HG02642 (cell line): ENCODE data around the gene ASCC1.

Experiments used
- ATAC-seq: cut with Tn5 transposase; IDR thresholded peaks from one replicate; pipeline ENCODE4 v1.9.1; 2021; ENCODE audit warnings: mild to moderate bottlenecking; ENCODE audit not compliant: unreplicated experiment, poor library complexity

Gene ASCC1

GRCh38 chr10:72106154-72106849 lies 109.8 kb downstream of the ASCC1 start:
- no peak for ATAC-seq

- no peak for ATAC-seq
These were observed 110.4 kb downstream of the ASCC1 start for GRCh38 chr10:72105710-72106109.

DNA sequence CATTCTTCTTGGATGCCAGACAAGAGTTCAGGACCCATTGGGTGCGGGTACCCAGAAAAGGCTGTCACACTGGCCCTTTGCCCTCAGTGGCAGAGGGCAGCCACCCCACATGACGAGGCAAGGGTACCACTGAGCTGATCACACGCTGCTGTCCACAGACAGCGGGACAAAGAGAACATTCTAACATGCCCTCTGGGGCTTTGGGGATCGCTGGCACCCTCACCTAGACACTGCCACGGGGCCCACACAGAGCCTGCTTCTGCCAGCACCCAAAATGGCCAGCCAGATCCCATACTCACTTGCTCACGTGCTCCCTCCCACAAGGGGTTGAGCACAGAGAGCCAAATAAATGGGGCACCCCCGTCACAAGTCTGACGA lies 111.0 kb downstream of the ASCC1 start:
- no peak for ATAC-seq

DNA sequence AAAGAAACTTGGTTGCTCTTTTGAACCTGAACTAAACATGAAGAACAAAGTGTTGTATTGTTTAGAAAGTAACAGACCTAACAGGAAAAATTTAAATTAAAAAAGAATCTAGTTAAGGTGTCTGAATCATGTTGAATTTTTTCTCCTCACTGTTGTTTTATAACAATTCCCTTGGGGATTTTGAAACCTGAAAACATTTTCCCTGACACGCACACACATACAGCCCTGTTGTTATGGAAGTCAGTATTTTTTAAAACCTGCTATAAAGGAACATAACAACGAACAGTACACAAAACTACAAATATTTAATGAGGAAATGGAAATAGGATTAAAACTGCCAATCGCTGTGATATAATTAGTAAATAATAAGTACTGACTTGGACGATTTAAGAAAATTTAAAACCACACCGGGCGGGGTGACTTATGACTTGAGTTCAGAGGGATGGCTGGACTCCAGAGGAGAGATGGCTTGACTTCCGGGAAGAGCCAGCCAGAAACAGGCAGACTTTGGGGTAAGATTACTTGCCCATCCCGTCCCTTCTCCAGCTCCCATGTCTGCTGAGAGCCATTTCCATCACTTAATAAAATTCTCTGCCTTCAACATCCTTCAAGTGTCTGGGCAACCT lies 111.5 kb downstream of the ASCC1 start:
- ATAC-seq: no peak

DNA sequence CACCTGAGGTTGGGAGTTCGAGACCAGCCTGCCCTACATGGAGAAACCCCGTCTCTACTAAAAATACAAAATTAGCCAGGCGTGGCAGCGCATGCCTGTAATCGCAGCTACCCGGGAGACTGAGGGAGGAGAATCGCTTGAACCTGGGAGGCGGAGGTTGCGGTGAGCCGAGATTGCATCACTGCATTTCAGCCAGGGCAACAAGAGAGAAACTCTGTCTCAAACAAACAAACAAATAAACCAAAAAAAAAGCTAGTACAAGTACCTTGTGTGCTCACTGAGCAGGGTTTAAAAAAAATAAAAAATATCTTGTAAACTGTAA lies 116.5 kb downstream of the ASCC1 start:
- ATAC-seq: no peak

DNA sequence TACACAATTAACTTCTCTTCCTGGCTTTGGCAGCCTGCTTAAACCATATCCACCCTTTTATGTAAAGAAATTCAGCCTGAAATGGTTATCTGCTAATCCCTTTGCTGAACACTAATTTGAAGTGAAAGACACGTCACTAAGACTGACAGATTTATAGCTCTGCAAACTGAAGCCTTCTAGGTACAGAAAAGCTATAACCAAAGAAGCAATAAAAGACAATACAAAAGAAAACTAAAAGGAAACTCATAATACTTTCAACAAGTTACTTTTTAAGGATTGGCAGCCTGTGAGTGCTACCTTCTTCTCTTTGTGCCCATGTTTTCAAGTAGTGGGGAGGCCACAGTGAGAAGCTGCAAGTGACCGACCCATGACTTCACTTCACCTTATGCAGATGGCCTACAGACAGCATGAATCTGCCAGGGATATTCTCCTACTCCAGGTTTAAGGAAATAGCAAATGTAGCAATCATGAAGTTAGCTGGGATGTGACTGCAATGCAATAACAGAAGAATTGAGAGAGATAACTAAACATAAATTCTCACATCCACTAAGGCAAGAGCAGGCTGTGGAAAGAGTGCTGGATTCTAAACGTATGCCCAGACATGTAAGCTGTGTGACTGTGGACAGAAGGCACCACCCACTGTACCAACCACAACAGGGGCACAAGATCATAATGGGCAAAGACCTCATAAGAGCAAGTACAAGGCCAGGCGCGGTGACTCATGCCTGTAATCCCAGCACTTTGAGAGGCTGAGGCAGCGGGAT lies 117.1 kb downstream of the ASCC1 start:
- no peak for ATAC-seq

DNA sequence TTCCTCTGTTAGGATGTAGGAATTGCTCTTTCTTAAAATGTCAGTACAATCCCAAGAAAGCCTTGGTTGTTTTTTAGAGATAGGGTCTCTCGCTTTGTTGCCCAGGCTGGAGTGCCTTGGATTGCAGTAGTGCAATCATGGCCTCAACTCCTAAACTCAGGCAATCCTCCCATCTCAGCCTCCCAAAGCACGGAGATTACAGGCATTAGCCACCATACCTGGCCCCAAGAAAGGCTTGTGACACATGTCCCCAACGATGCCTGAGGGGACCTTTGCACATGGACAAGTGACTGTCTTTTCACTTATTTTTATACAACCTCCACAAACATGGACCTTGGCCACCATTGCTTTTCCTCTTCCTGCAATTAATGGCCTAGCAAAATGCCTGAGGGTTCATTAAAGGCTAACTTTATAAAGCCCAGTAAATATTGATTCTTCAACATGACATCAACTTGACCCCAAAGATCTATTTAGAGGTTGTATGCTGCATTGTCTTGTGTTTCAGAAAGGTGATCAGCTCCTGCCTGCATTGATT lies 117.7 kb downstream of the ASCC1 start:
- no peak for ATAC-seq

DNA sequence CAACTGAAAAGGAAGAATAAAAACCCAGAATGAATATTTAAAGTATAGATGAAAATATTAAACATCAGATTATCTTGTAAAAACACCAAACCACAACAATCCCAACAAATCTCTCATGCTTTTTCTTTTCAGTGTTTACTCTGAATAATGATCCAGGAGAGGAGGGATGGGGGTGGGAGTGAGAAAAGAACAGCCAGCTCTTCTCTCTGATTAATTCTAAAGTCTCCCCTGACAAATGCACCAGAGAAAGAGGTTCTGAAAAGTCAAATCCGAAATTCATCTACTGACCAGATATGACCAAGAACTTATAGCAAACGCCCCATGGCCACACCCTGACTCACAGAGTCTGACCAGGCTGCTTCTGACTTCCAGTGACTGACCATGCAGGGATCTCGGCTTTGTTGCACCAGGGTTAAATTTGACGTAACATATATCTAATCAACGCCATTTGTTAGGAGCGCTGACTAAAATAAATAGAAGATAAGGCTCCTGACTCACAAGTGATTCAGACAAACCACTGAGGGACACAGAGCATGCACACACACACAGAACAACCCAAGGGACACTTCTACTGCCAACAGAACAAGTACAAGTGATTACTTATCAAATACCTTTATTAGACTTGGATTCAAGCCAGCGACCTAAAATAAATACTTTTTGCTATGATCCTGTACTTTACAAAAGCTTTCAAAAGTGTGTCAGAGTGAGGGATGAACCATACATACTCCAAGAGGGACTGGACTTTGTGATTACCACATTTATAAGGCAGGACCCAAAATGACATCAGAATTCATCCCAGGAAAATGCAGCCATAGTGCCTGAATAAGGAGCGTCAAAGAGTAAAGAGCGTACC lies 118.4 kb downstream of the ASCC1 start:
- no peak for ATAC-seq

GRCh38 chr10:72096115-72097000 lies 119.7 kb downstream of the ASCC1 start:
- ATAC-seq: no peak

DNA sequence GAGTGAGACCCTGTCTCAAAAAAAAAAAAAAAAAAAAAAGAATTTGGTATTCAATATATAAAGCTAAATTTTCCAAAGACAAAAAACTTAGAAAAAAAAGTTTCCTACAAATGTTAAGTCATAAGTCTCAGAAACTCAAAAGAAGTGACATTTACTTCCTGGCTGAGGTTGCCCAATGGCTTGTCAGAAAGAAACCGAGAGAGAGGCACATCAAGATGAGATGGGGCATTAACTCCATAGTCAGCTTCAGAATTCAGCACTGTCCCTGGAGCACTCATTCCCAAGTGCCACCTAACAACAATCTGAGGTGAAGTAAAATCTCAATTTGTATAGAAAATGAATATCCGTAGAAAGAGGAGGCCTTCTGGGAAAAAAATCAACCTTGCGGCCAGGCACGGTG lies 120.9 kb downstream of the ASCC1 start:
- no peak for ATAC-seq

GRCh38 chr10:72094574-72094973 lies 121.5 kb downstream of the ASCC1 start:
- no peak for ATAC-seq

GRCh38 chr10:72093450-72093849 lies 122.6 kb downstream of the ASCC1 start:
- no peak for ATAC-seq

- ATAC-seq: no peak
These were observed 123.1 kb downstream of the ASCC1 start for GRCh38 chr10:72092987-72093386.

DNA sequence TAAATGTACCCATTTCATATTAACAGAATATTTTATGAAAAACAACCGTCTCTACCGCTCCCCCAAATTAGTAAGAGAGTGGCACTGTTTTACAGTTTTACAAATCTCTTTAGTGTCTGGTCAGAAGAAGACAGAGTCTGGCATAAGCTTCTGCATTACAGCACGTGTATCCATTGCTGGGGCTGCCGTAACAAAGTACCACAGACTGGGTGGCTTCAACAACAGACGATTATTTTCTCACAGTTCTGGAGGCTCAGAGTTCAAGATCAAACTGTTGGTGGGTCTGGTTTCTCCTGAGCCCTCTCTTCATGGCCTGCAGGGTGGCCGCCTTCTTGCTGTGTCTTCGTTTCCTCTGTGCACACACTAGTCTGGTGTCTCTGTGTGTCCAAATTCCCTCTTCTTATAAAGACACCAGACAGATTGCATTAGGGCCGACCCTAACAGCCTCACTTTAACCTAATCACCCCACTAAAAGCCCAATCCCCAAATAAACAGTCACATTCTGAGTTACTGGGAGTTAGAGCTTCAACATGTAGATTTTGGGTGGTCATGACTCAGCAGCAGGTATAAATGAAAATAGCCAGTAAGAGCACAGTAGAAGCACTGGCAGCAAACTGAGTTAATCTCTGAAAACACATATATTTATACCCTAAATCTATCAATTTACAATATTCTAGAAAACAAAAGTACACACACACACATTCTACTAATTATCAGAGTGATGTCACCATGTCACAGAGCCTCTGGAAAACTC lies 123.7 kb downstream of the ASCC1 start:
- ATAC-seq: no peak

DNA sequence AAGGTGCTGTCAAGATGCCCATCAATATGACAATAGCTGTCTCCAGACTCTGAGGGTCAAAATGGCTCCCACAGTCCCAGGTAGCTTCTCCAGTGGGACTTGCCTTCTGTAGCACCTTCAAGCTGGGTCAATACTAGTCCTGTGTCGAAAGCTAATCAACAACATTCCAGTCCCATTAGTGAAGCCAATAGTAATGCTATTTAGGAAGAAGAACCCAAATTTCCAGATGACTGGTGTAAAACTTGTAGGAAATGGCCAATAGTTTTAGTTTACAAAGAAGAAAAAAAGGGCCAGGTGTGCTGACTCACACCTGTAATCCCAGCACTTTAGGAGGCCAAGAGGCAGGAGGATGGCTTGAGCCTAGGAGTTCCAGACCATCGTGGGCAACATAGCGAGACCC lies 125.8 kb downstream of the ASCC1 start:
- no peak for ATAC-seq

GRCh38 chr10:72089618-72090017 lies 126.5 kb downstream of the ASCC1 start:
- ATAC-seq: no peak

GRCh38 chr10:72088889-72089575 lies 127.0 kb downstream of the ASCC1 start:
- no peak for ATAC-seq
